Upper lobe of right lung (tissue), 1 donor: ENCODE results near the gene GSK3B. TPM values are rescaled to one million over a fixed set of nuclear protein-coding genes. Genes with fewer than 3 reads are reported as not detected.
"Not testable (repeated sequence)": the region's sequence is repeated elsewhere in the genome, so short reads cannot be mapped to it uniquely, and the experiment has no call there.

Experiments
- ATAC-seq: fragments of 200-7000 bp; cut with Tn5 transposase; one replicate; pipeline ENCODE4 v1.9.1; 2020; ENCODE audit warnings: mild to moderate bottlenecking, moderate library complexity
- DNase-seq: peaks from one replicate; pipeline ENCODE4 v3.0.0-alpha.2; 2020
- H3K27ac ChIP-seq: fragments of 200-600 bp; one replicate; pipeline ENCODE4 v1.8.0; 2022
- H3K27me3 ChIP-seq: fragments of 200-600 bp; one replicate; pipeline ENCODE4 v1.8.0; 2022; ENCODE audit warnings: mild to moderate bottlenecking
- H3K36me3 ChIP-seq: fragments of 200-600 bp; one replicate; pipeline ENCODE4 v1.8.0; 2022
- H3K4me1 ChIP-seq: fragments of 200-600 bp; one replicate; pipeline ENCODE4 v1.8.0; 2022
- H3K4me3 ChIP-seq: fragments of 200-600 bp; one replicate; pipeline ENCODE4 v1.8.0; 2022; ENCODE audit warnings: mild to moderate bottlenecking
- H3K9me3 ChIP-seq: fragments of 200-600 bp; one replicate; pipeline ENCODE4 v1.8.0; 2022
- intact Hi-C: fragments of 100-400 bp; cut with DNase I; formaldehyde crosslinking; loops from one replicate; pipeline ENCODE4 v1.11.0; 2022
- total RNA-seq: library from RNA; stranded (reverse); fragmentation: NEBNext Ultra II Directional; extraction: Animal tissue kit (Norgen Biotek cat#: 25700); gene quantifications from one replicate; pipeline ENCODE4 v1.2.1, GENCODE V29; 2021
- TF ChIP-seq, protein P1 (sequence below): fragments of 200-600 bp; IDR thresholded peaks from one replicate; pipeline ENCODE4 v1.8.0; 2022; ENCODE audit warnings: antibody characterized with exemption
- donor health status: DM: no; HTN: yes; CAD: no; lungs with severe emphysema.

GSK3B gene
- total RNA-seq, 1 donor from 2014 or later = 55.2 TPM

- intact Hi-C loops = no loop called here
- no peak for DNase-seq
- Histone ChIP-seq H3K27me3 (no peaks in the 10 kb centered on the region), H3K36me3 (peaks cover 11% of the 10 kb centered on the region), H3K27ac (no peak overlapping the region), H3K4me3 (no peak overlapping the region), H3K4me1 (no peaks in the 10 kb centered on the region), H3K9me3 (no peaks in the 10 kb centered on the region)
- TF ChIP-seq, protein P1, sequence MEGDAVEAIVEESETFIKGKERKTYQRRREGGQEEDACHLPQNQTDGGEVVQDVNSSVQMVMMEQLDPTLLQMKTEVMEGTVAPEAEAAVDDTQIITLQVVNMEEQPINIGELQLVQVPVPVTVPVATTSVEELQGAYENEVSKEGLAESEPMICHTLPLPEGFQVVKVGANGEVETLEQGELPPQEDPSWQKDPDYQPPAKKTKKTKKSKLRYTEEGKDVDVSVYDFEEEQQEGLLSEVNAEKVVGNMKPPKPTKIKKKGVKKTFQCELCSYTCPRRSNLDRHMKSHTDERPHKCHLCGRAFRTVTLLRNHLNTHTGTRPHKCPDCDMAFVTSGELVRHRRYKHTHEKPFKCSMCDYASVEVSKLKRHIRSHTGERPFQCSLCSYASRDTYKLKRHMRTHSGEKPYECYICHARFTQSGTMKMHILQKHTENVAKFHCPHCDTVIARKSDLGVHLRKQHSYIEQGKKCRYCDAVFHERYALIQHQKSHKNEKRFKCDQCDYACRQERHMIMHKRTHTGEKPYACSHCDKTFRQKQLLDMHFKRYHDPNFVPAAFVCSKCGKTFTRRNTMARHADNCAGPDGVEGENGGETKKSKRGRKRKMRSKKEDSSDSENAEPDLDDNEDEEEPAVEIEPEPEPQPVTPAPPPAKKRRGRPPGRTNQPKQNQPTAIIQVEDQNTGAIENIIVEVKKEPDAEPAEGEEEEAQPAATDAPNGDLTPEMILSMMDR = no peak
- ATAC-seq = no peak
Measured at GRCh38 chr3:119998166-119998565, 96.1 kb downstream of the GSK3B start.

GRCh38 chr3:119990888-119991287 is 103.4 kb downstream of the GSK3B start:
- DNase-seq (no peak), ATAC-seq (no peak)
- intact Hi-C loops = no loop called here
- Histone ChIP-seq H3K9me3 (peaks cover 3% of the 10 kb centered on the region), H3K27me3 (no peaks in the 10 kb centered on the region), H3K4me3 (no peak overlapping the region), H3K36me3 (no peaks in the 10 kb centered on the region), H3K27ac (no peak overlapping the region), H3K4me1 (no peaks in the 10 kb centered on the region)
- TF ChIP-seq, protein P1 = no peak

GRCh38 chr3:119989981-119990655 is 104.1 kb downstream of the GSK3B start:
- ATAC-seq (no peak), DNase-seq (no peak)
- H3K9me3 ChIP-seq = peaks cover 9% of the 10 kb centered on the region
- TF ChIP-seq, protein P1 = no peak
- no peaks in the 10 kb centered on the region for H3K4me1 ChIP-seq
- H3K4me3 ChIP-seq = no peak overlapping the region
- H3K27me3 ChIP-seq = no peaks in the 10 kb centered on the region
- intact Hi-C loops = no loop called here
- no peak overlapping the region for H3K27ac ChIP-seq
- no peaks in the 10 kb centered on the region for H3K36me3 ChIP-seq

- H3K9me3 ChIP-seq = peaks cover 19% of the 10 kb centered on the region
- DNase-seq, H3K4me1 ChIP-seq, H3K36me3 ChIP-seq, intact Hi-C loops, H3K27ac ChIP-seq, ATAC-seq, H3K27me3 ChIP-seq, H3K4me3 ChIP-seq: not testable (repeated sequence)
Measured at GRCh38 chr3:119986812-119987211, 107.4 kb downstream of the GSK3B start.

DNA sequence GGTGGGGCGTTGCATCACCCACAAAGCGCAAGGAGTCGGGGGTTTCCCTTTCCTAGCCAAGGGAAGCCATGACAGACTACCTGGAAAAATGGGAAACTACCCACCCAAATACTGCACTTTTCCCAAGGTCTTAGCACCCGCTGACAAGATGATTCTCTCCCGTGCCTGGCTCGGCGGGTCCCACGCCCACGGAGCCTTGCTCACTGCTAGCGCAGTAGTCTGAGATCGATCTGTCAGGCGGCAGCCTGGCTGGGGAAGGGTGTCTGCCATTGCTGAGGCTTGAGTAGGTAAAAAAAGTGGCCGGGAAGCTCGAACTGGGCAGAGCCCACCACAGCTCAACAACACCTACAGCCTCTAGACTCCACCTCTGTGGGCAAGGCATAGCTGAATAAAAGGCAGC is 112.9 kb downstream of the GSK3B start:
- H3K4me1 ChIP-seq = no peaks in the 10 kb centered on the region
- DNase-seq (no peak), ATAC-seq (no peak)
- H3K27me3 ChIP-seq = no peaks in the 10 kb centered on the region
- H3K4me3 ChIP-seq = no peak overlapping the region
- no peak overlapping the region for H3K27ac ChIP-seq
- H3K36me3 ChIP-seq = no peaks in the 10 kb centered on the region
- peaks cover 19% of the 10 kb centered on the region for H3K9me3 ChIP-seq
- intact Hi-C loops = no loop called here
- TF ChIP-seq, protein P1 = no peak

- Histone ChIP-seq H3K4me1 (no peaks in the 10 kb centered on the region), H3K27me3 (no peaks in the 10 kb centered on the region), H3K27ac (no peak overlapping the region), H3K36me3 (no peaks in the 10 kb centered on the region), H3K4me3 (no peak overlapping the region), H3K9me3 (no peaks in the 10 kb centered on the region)
- DNase-seq = no peak
- TF ChIP-seq, protein P1 = no peak
- ATAC-seq = no peak
- intact Hi-C loops = no loop called here
Measured at GRCh38 chr3:119978554-119979208, 115.6 kb downstream of the GSK3B start.
